Measurements from ENCODE around the gene UROC1. TPM values are rescaled to one million over a fixed set of nuclear protein-coding genes. Genes with fewer than 3 reads are reported as not detected.
A peak's percentile ranks its signal among the peaks of the same experiment; 100 is the strongest.

UROC1 gene
- total RNA-seq, 1 donor from 2014 or later = not detected

DNA sequence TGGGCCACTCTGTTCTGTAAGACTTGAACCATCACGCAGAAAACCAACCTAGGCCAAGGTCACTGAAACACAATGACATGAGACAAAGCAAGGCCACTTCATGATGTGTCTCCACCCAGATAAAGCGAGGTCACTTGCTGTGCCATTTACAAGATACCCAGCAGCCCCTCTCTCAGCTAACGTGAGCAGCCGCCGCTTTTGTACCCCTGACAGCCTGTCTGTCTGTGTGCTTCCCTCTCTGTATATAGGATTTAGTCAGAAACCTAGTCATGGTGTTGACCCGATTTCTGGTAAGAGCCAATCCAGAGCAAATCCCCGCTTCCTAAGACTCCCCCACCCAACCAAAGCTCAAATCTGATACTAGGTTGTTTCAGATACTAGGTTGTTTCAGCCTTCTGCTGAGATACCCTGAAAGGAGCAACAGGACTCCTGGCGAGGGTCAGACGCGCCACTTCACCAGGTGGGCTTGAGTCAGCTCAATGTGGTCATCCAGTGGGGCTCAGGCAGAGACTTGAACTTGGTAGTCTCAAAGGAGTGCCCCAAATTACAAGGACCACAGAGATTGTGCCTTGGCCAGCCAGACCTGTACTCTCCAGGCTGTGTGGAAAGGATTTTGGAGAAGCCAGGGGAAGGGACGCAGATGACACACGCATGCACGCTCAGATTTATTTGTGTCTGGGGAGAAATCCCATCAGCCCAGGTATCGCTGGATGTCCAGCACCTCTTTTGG lies 38.8 kb downstream of the UROC1 start:
- no peak for DNase-seq (ENCODE audit: low spot score)

DNA sequence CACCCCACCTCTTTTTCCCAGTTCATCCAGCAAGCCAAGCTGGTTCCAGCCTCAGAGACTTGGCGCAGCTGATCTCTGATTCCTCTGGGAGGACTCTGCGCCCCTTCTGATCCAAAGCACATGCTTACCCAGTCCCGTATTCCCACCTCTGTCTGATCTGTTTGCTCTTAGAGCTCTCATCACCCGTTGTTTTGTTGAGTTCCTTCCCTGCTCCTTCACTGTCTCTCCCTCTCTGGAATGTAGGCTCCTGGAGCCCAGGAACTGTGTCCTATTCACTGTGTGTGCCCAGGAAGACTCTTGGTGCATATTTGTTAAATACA lies 40.6 kb downstream of the UROC1 start:
- DNase-seq (ENCODE audit: low spot score) = no peak

- peak; percentile 76 for DNase-seq (ENCODE audit: low spot score)
These were observed 41.2 kb downstream of the UROC1 start for GRCh38 chr3:126476166-126477060.

GRCh38 chr3:126475413-126476114 lies 42.0 kb downstream of the UROC1 start, which contains the start of gene ZXDC:
TSS of gene ZXDC (minus strand) at chr3:126475891. CDS start at chr3:126475865, 26 bp downstream.
- DNase-seq (ENCODE audit: low spot score) = peak; percentile 94

DNA sequence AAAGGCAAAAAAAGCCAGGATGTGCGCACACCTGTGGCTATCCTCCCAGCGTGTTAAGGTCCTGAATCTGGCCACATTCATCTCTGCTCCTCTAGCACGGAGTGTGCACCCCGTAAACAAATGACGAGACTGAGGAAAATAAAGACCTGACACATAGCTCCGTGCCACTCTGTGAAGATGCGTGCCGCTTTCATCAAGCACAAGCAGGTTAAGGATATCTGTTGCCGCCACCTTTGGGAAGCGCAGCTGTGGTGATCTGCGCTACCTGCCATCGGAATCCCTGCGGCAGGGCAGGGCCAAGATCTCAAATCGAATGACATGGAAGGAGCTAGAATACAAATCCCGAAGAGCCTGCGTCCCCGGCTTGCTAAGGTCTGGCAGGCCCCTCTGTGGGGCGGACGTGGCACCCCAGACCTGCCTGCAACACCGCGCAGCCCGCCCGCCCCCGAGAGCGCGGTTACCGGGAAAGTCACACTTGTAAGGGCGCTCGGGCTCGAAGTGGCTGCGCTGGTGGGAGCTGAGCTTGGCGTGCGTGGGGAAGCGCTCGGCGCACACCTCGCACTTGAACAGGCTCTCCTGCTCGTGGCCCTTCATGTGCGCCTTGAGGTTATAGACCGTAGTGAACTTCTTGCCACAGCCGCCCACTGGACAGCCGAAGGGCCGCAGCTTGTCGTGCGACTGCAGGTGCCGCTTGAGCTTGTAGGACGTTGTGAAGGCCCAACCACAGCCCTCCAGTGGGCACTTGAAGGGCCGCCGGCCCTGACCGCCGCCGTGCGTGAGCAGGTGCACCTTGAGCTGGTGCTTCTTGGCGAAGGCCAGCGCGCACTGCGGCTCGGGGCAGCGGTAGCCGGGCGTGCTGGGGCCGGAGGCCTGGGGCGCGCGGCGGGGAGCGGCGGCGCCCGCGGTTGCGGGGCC lies 42.8 kb downstream of the UROC1 start:
- no peak for DNase-seq (ENCODE audit: low spot score)

GRCh38 chr3:126473292-126474168 lies 44.0 kb downstream of the UROC1 start:
- no peak for DNase-seq (ENCODE audit: low spot score)

GRCh38 chr3:126472277-126473006 lies 45.1 kb downstream of the UROC1 start:
- peak; percentile 85 for DNase-seq (ENCODE audit: low spot score)

GRCh38 chr3:126469479-126469878 lies 48.1 kb downstream of the UROC1 start:
- no peak for DNase-seq (ENCODE audit: low spot score)

DNA sequence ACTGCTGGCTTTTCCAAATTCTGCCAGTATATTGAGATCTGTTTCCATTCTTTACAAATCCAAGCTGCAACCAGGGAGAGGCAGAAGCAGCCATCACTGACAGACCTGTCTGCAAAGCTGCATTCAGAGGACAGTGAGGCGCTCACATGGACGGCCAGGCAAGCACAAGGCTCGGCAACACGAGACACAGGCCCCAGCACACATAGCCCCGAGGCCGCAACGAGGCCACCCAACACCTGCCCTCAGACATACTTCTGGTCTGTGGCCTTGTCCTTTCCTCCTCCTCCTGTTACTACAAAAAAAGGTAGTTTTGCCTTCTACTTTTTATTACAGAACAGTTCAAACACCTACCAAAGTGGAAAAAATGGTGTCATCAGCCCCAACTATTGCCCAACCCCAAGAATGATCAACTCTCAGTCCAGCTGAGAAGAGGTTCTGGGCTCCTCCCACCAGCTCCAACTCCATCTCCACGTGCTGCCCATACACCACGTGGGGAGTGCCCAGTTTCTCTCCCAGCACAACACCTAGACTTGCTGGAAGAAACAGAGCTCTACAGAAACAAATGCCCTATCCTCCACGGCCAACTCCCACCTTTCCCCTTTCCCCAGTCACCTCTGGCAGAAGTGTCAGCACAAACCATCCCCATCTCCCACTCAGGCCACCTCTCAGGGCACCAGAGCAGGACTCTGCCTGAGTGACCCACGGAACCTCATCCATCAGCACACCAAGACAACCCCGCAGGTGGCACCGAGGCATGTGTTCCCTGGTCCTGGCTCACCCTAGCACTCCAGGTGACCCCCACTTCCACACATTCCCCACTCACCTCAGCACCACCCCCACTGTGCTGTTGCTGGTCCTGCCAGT lies 49.3 kb downstream of the UROC1 start:
- DNase-seq (ENCODE audit: low spot score) = no peak

DNA sequence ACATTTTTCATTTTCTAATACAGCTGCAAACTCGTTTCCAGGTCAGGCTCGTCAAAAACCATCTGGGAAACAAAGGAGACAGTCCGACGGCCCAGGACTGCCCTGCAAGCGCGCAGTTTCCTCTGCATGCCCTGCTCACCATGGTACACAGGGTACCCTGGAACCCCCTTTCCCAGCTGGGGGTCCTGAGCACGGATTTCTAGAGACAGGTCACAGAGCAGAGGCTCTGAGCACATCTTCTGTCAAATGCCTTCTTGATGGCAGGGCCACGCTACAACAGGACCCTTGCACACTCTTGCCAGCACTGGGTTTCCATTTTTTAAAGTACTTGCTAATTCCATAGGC lies 50.0 kb downstream of the UROC1 start:
- no peak for DNase-seq (ENCODE audit: low spot score)

GRCh38 chr3:126466886-126467610 lies 50.5 kb downstream of the UROC1 start:
- no peak for DNase-seq (ENCODE audit: low spot score)

- DNase-seq (ENCODE audit: low spot score) = no peak
These were observed 51.5 kb downstream of the UROC1 start for GRCh38 chr3:126465928-126466544.

GRCh38 chr3:126464997-126465396 lies 52.6 kb downstream of the UROC1 start:
- no peak for DNase-seq (ENCODE audit: low spot score)

DNA sequence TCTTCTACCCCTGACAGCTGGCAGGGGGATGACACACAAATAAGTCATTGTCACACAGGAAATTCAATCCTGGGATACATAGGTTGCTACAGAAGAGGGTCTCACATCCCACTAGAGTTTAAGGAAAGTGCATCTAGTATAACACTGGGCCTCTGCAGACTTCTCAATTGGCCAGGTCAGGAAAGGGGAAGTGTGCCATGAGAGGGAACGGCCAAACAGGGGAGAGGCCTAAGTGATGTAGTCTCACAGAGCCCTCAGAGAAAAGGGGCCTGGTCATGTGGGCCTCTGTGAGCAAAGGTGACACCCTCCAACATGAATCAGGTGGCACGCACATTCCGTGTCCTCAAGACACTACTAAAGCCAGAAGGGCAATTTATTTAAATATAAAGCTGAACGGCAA lies 53.1 kb downstream of the UROC1 start:
- no peak for DNase-seq (ENCODE audit: low spot score)

GRCh38 chr3:126464093-126464492 lies 53.5 kb downstream of the UROC1 start:
- no peak for DNase-seq (ENCODE audit: low spot score)

DNA sequence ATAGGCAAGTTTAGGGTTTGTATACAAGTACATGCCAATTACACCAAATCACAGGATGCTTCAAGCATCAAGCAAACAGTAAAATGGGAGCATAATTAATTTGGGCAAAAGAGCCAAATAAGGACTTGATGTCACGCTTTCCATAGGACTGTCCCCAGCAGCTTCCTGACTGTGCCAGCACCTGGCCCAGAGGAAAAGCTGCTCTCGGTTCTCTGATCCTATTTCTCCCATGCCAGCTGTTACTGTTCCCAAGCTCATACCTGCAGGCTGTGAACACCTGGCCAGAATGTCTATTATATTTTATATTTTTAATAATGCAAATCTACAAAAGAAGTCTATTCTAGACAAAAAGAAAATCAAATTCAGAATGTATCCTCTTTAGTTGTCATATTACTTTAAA lies 54.1 kb downstream of the UROC1 start:
- DNase-seq (ENCODE audit: low spot score) = no peak

GRCh38 chr3:126461450-126462070 lies 56.0 kb downstream of the UROC1 start:
- no peak for DNase-seq (ENCODE audit: low spot score)

Data from ureter (tissue), 1 donor.